ENCODE measurements around the gene E2F4.

- TF ChIP-seq PRDM15 (CRISPR knock-in tag; IDR thresholded peaks at IDR 0.05) (no peak), THRA (CRISPR knock-in tag; IDR thresholded peaks at IDR 0.05; ENCODE audit: borderline replicate concordance) (no peak), ZSCAN22 (CRISPR knock-in tag; IDR thresholded peaks at IDR 0.05) (no peak), SP1 (IDR thresholded peaks at IDR 0.05) (no peak), SP1 (CRISPR knock-in tag; IDR thresholded peaks at IDR 0.05) (no peak), RAD21 (CRISPR knock-in tag; IDR thresholded peaks at IDR 0.05) (no peak), MAX (IDR thresholded peaks at IDR 0.05) (no peak), NR2F2 (IDR thresholded peaks at IDR 0.05; ENCODE audit: borderline replicate concordance, low read depth) (no peak), ISX (CRISPR knock-in tag; conservative IDR thresholded peaks at IDR 0.05) (no peak), ZNF317 (CRISPR knock-in tag; IDR thresholded peaks at IDR 0.05) (no peak)
Measured at GRCh38 chr16:67145746-67146145, 46.2 kb upstream of the E2F4 start.
